HepG2 (cell line): ENCODE results near the gene ZNF189. TPM values are rescaled to one million over a fixed set of nuclear protein-coding genes. Genes with fewer than 3 reads are reported as not detected.

Experiments used
- CSRNP1 ChIP-seq: sonication (generic); formaldehyde crosslinking; IDR thresholded peaks from 2 replicates; pipeline ENCODE4 v1.8.1; 2023; ENCODE audit warnings: mild to moderate bottlenecking, missing genetic modification reagents
- DMAP1 ChIP-seq: IDR thresholded peaks from 2 replicates; pipeline ENCODE4 v1.6.1; 2016
- KDM1A ChIP-seq: IDR thresholded peaks from 2 replicates; pipeline ENCODE4 v1.6.1; 2016; ENCODE audit warnings: missing compliant biosample characterization
- KDM6A ChIP-seq: IDR thresholded peaks from 2 replicates; pipeline ENCODE4 v1.6.1; 2016; ENCODE audit warnings: low read depth
- MATR3 ChIP-seq: sonication (generic); formaldehyde crosslinking; IDR thresholded peaks from 2 replicates; pipeline ENCODE4 v1.4.0; 2020; ENCODE audit warnings: missing genetic modification reagents
- MXD4 ChIP-seq: IDR thresholded peaks from 2 replicates; pipeline ENCODE4 v1.6.1; 2016; ENCODE audit warnings: mild to moderate bottlenecking, missing biosample characterization, missing genetic modification reagents
- POLR2AphosphoS5 ChIP-seq: IDR thresholded peaks from 2 replicates; pipeline ENCODE4 v1.6.1; 2012; ENCODE audit warnings: low read depth, low read length
- ZBTB7A ChIP-seq: sonication (generic); formaldehyde crosslinking; IDR thresholded peaks from 2 replicates; pipeline ENCODE4 v1.8.0; 2022; ENCODE audit warnings: mild to moderate bottlenecking, missing genetic modification reagents
- ZFP41 ChIP-seq: sonication (generic); formaldehyde crosslinking; IDR thresholded peaks from 2 replicates; pipeline ENCODE4 v1.4.0; 2020; ENCODE audit warnings: mild to moderate bottlenecking, missing genetic modification reagents, borderline replicate concordance
- ZNF451 ChIP-seq: sonication (generic); formaldehyde crosslinking; IDR thresholded peaks from 2 replicates; pipeline ENCODE4 v1.5.0; 2020; ENCODE audit warnings: mild to moderate bottlenecking, missing genetic modification reagents
- ZNF589 ChIP-seq: sonication (generic); formaldehyde crosslinking; conservative IDR thresholded peaks from 2 replicates; pipeline ENCODE4 v1.8.0; 2022; ENCODE audit warnings: mild to moderate bottlenecking, moderate library complexity, missing genetic modification reagents
- ZNF598 ChIP-seq: sonication (generic); formaldehyde crosslinking; IDR thresholded peaks from 2 replicates; pipeline ENCODE4 v1.5.1; 2020; ENCODE audit warnings: mild to moderate bottlenecking, missing genetic modification reagents, borderline replicate concordance
- ZNF766 ChIP-seq: sonication (generic); formaldehyde crosslinking; IDR thresholded peaks from 2 replicates; pipeline ENCODE4 v1.5.0; 2020; ENCODE audit warnings: missing genetic modification reagents, borderline replicate concordance
- ZNF879 ChIP-seq: sonication (generic); formaldehyde crosslinking; IDR thresholded peaks from 2 replicates; pipeline ENCODE4 v1.8.1; 2023; ENCODE audit warnings: missing genetic modification reagents
- ZSCAN22 ChIP-seq: sonication (generic); formaldehyde crosslinking; IDR thresholded peaks from 2 replicates; pipeline ENCODE4 v1.4.0; 2020; ENCODE audit warnings: mild to moderate bottlenecking, missing genetic modification reagents
- polyA plus RNA-seq, 8 experiments: library from polyadenylated mRNA; depleted of rRNA in 3 of 8; stranded (reverse) in 7 of 8; unstranded in 1 of 8; fragments of >200 nt; fragmentation: Illumina TruSeq in 4 of 8; extraction: Trizol in 4 of 8; gene quantifications; 2 replicates each; pipeline versions ENCODE4 v1.2.1 to v1.2.3, GENCODE V29; 2011 to 2016; ENCODE audit warnings: low read depth in 4 of 8, missing spikeins in 1 of 8, mixed read lengths in 1 of 8; ENCODE audit not compliant: insufficient read depth in 1 of 8
- total RNA-seq, 5 experiments: library from RNA; depleted of rRNA; stranded (reverse); fragments of >200 nt; fragmentation: Illumina TruSeq; extraction: Trizol; gene quantifications; 2 replicates each; pipeline ENCODE4 v1.2.3, GENCODE V29; 2016; ENCODE audit warnings: low read depth in 1 of 5
- TF ChIP-seq, protein P1 (sequence below): sonication (generic); formaldehyde crosslinking; IDR thresholded peaks from 2 replicates; pipeline ENCODE4 v1.4.0; 2020; ENCODE audit warnings: missing genetic modification reagents
- TF ChIP-seq, protein P2 (sequence below): IDR thresholded peaks from 2 replicates; pipeline ENCODE4 v1.6.1; 2016; ENCODE audit warnings: mild to moderate bottlenecking
- TF ChIP-seq, protein P3 (sequence below): sonication (generic); formaldehyde crosslinking; IDR thresholded peaks from 2 replicates; pipeline ENCODE4 v1.4.0; 2020; ENCODE audit warnings: missing genetic modification reagents
- TF ChIP-seq, protein P4 (sequence below): sonication (generic); formaldehyde crosslinking; IDR thresholded peaks from 2 replicates; pipeline ENCODE4 v1.5.0; 2020; ENCODE audit warnings: missing genetic modification reagents

The ZNF189 gene
- total and polyA plus RNA-seq, 2 of the 13 experiments (the other 11 are each of a cell fraction or from before 2014, with no cell fraction given) = 8.4 to 50.0 TPM

DNA sequence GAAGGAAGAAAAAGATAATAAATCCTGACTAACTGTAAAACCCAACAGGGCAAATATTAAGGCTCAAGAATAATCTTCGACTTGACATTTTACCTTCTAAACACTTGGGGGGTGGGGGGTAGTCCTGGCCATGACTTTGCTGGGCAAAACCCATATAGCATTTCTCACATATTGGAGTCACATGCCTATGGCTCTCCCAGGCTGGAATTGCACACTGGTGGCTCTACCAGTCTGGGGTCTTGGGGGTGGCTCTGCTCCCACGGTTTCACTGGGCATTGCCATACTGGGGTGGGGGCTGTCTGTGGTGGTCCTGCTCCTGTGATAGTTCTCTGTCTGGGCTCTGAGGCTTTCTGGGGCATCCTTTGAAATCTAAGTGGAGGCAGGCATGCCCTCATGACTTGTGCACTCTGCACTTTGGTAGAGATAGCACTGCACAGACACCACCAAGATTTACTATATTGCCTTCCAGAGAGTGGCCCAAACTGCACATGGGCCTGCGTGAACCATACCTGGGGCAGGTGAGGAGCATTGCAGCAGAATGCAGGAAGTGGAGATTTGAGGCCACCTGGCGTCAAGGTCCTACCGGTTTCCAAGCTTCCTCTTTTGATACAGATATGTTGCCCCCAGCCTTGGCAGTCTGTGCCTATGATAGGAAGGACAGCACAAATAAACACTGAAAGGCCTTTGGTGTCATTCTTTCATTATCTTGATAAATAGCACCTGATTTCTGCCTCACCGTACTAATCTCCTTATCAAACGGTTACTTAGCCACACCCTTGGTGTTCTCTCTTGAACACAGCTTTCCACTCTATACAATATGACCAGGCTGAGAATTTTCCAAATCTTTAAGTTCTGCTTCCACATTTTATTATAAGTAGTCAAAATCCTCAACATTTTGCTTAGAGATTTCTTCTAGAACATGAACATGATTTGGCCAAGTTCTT is 43.6 kb upstream of the ZNF189 start (continued):
- TF ChIP-seq, protein P1, sequence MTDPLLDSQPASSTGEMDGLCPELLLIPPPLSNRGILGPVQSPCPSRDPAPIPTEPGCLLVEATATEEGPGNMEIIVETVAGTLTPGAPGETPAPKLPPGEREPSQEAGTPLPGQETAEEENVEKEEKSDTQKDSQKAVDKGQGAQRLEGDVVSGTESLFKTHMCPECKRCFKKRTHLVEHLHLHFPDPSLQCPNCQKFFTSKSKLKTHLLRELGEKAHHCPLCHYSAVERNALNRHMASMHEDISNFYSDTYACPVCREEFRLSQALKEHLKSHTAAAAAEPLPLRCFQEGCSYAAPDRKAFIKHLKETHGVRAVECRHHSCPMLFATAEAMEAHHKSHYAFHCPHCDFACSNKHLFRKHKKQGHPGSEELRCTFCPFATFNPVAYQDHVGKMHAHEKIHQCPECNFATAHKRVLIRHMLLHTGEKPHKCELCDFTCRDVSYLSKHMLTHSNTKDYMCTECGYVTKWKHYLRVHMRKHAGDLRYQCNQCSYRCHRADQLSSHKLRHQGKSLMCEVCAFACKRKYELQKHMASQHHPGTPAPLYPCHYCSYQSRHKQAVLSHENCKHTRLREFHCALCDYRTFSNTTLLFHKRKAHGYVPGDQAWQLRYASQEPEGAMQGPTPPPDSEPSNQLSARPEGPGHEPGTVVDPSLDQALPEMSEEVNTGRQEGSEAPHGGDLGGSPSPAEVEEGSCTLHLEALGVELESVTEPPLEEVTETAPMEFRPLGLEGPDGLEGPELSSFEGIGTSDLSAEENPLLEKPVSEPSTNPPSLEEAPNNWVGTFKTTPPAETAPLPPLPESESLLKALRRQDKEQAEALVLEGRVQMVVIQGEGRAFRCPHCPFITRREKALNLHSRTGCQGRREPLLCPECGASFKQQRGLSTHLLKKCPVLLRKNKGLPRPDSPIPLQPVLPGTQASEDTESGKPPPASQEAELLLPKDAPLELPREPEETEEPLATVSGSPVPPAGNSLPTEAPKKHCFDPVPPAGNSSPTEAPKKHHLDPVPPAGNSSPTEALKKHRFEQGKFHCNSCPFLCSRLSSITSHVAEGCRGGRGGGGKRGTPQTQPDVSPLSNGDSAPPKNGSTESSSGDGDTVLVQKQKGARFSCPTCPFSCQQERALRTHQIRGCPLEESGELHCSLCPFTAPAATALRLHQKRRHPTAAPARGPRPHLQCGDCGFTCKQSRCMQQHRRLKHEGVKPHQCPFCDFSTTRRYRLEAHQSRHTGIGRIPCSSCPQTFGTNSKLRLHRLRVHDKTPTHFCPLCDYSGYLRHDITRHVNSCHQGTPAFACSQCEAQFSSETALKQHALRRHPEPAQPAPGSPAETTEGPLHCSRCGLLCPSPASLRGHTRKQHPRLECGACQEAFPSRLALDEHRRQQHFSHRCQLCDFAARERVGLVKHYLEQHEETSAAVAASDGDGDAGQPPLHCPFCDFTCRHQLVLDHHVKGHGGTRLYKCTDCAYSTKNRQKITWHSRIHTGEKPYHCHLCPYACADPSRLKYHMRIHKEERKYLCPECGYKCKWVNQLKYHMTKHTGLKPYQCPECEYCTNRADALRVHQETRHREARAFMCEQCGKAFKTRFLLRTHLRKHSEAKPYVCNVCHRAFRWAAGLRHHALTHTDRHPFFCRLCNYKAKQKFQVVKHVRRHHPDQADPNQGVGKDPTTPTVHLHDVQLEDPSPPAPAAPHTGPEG = no peak
- TF ChIP-seq ZSCAN22 (CRISPR knock-in tag) (no peak), ZNF451 (CRISPR knock-in tag) (no peak), POLR2AphosphoS5 (no peak), DMAP1 (no peak), ZNF589 (CRISPR knock-in tag) (no peak), CSRNP1 (CRISPR knock-in tag) (peak; percentile 56; the same call in 1 of the 2 replicates), ZFP41 (CRISPR knock-in tag) (no peak), ZBTB7A (CRISPR knock-in tag) (no peak), MXD4 (CRISPR knock-in tag) (no peak), ZNF598 (peak; percentile 59; the same call in 1 of the 2 replicates), ZNF879 (CRISPR knock-in tag) (no peak), KDM1A (CRISPR knock-in tag) (no peak; the same call in 1 of the 2 replicates), KDM6A (CRISPR knock-in tag) (no peak), MATR3 (no peak), ZNF766 (no peak)
- TF ChIP-seq, protein P2, sequence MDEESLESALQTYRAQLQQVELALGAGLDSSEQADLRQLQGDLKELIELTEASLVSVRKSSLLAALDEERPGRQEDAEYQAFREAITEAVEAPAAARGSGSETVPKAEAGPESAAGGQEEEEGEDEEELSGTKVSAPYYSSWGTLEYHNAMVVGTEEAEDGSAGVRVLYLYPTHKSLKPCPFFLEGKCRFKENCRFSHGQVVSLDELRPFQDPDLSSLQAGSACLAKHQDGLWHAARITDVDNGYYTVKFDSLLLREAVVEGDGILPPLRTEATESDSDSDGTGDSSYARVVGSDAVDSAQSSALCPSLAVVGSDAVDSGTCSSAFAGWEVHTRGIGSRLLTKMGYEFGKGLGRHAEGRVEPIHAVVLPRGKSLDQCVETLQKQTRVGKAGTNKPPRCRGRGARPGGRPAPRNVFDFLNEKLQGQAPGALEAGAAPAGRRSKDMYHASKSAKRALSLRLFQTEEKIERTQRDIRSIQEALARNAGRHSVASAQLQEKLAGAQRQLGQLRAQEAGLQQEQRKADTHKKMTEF (CRISPR knock-in tag) = no peak
- TF ChIP-seq, protein P3, sequence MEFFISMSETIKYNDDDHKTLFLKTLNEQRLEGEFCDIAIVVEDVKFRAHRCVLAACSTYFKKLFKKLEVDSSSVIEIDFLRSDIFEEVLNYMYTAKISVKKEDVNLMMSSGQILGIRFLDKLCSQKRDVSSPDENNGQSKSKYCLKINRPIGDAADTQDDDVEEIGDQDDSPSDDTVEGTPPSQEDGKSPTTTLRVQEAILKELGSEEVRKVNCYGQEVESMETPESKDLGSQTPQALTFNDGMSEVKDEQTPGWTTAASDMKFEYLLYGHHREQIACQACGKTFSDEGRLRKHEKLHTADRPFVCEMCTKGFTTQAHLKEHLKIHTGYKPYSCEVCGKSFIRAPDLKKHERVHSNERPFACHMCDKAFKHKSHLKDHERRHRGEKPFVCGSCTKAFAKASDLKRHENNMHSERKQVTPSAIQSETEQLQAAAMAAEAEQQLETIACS (CRISPR knock-in tag) = no peak
- TF ChIP-seq, protein P4, sequence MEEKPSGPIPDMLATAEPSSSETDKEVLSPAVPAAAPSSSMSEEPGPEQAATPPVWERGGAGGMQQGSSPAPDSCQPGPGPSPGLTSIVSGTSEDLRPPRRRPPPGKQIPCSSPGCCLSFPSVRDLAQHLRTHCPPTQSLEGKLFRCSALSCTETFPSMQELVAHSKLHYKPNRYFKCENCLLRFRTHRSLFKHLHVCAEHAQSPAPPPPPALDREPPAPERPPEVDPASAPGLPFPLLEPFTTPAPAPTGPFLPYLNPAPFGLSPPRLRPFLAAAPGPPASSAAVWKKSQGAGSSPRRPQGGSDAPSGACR (CRISPR knock-in tag) = no peak
